ENCODE data around the gene F2R. TPM values are rescaled to one million over a fixed set of nuclear protein-coding genes. Genes with fewer than 3 reads are reported as not detected.
"Not testable (repeated sequence)": the region's sequence is repeated elsewhere in the genome, so short reads cannot be mapped to it uniquely, and the experiment has no call there.

Gene F2R
- total and polyA plus RNA-seq, 5 experiments from 2014 or later: 0.65 to 37.3 (median 1.2) TPM

- no peak for DNase-seq
- Mint-ChIP-seq H3K27ac (peak overlapping the region in 1 of 10 donors; percentile 20), H3K4me3 (no peak overlapping the region), H3K36me3 (peaks cover 3 to 22% (median 20%) of the 10 kb centered on the region in 3 donors), H3K4me1 (peaks cover 0 to 3% (median 0%) of the 10 kb centered on the region in 4 donors), H3K27me3 (peaks cover 0 to 4% (median 0%) of the 10 kb centered on the region in 5 donors), H3K9me3 (peaks cover 6 to 32% (median 22%) of the 10 kb centered on the region in 9 donors)
- POLR2A ChIA-PET: no interaction called here
- no peak for ATAC-seq
These were observed 13.7 kb downstream of the F2R start for GRCh38 chr5:76729373-76730290.

- Mint-ChIP-seq H3K4me1 (peaks cover 0 to 20% (median 4%) of the 10 kb centered on the region in 4 donors), H3K27me3 (peaks cover 0 to 4% (median 0%) of the 10 kb centered on the region in 5 donors), H3K4me3 (peak overlapping the region in 3 of 10 donors; percentile 22 to 69 (median 27)), H3K9me3 (peaks cover 6 to 32% (median 22%) of the 10 kb centered on the region in 9 donors), H3K36me3 (peaks cover 3 to 22% (median 20%) of the 10 kb centered on the region in 3 donors), H3K27ac (peak overlapping the region in 7 of 10 donors; percentile 24 to 94 (median 63))
- DNase-seq (no peak), ATAC-seq (peak in 1 of 2 donors; percentile 14)
- POLR2A ChIA-PET: no interaction called here
These were observed 16.6 kb downstream of the F2R start for GRCh38 chr5:76732405-76733048.

- POLR2A ChIA-PET: no interaction called here
These were observed 17.1 kb downstream of the F2R start for GRCh38 chr5:76733049-76733417.

GRCh38 chr5:76735762-76736545 lies 20.0 kb downstream of the F2R start:
- H3K4me1 Mint-ChIP-seq: peaks cover 6 to 42% (median 17%) of the 10 kb centered on the region in 4 donors
- no peak for ATAC-seq
- H3K4me3 Mint-ChIP-seq: no peak overlapping the region
- peaks cover 0 to 5% (median 0%) of the 10 kb centered on the region in 9 donors for H3K9me3 Mint-ChIP-seq
- POLR2A ChIA-PET: interaction anchor here (0.7 kb wide), 1 partner anchor 409 kb away, joined by 4 read pairs; no protein-coding TSS in a partner anchor
- H3K36me3 Mint-ChIP-seq: peaks cover 0 to 2% (median under 1%) of the 10 kb centered on the region in 3 donors
- DNase-seq: no peak
- peaks cover 0 to 4% (median 0%) of the 10 kb centered on the region in 5 donors for H3K27me3 Mint-ChIP-seq
- peak overlapping the region in 6 of 10 donors; percentile 42 to 91 (median 58) for H3K27ac Mint-ChIP-seq

More at GRCh38 chr5:76733049-76733417, 17.1 kb downstream of the F2R start:
- H3K27me3 Mint-ChIP-seq: peaks cover 0 to 4% (median 0%) of the 10 kb centered on the region in 5 donors
- H3K36me3 Mint-ChIP-seq: peaks cover 3 to 22% (median 20%) of the 10 kb centered on the region in 3 donors
- DNase-seq (peak in 3 of 10 donors; percentile 4 to 46 (median 7)), ATAC-seq (peak; percentile 44 to 61)
- H3K4me1 Mint-ChIP-seq: peaks cover 0 to 24% (median 5%) of the 10 kb centered on the region in 4 donors
- H3K9me3 Mint-ChIP-seq: peaks cover 6 to 29% (median 22%) of the 10 kb centered on the region in 9 donors
- H3K27ac Mint-ChIP-seq: peak overlapping the region in 7 of 10 donors; percentile 24 to 94 (median 57)
- peak overlapping the region in 4 of 10 donors; percentile 2 to 69 (median 24) for H3K4me3 Mint-ChIP-seq

- POLR2A ChIA-PET: interaction anchor here (0.5 to 0.7 kb wide), 2 partner anchors 38 to 408 kb away, joined by 3 to 4 read pairs; no protein-coding TSS in a partner anchor
- H3K36me3 Mint-ChIP-seq: no peaks in the 10 kb centered on the region
- peaks cover 0 to 4% (median 0%) of the 10 kb centered on the region in 5 donors for H3K27me3 Mint-ChIP-seq
- ATAC-seq (no peak), DNase-seq (no peak)
- H3K9me3 Mint-ChIP-seq: peaks cover 0 to 2% (median 0%) of the 10 kb centered on the region in 9 donors
- peak overlapping the region in 3 of 10 donors; percentile 5 to 62 (median 22) for H3K4me3 Mint-ChIP-seq
- H3K4me1 Mint-ChIP-seq: peaks cover 6 to 45% (median 17%) of the 10 kb centered on the region in 4 donors
- H3K27ac Mint-ChIP-seq: peak overlapping the region in 6 of 10 donors; percentile 0 to 94 (median 41)
These were observed 21.0 kb downstream of the F2R start for GRCh38 chr5:76736679-76737556.

GRCh38 chr5:76737846-76738245 lies 21.9 kb downstream of the F2R start:
- Mint-ChIP-seq H3K4me1 (peaks cover 6 to 45% (median 17%) of the 10 kb centered on the region in 4 donors), H3K4me3 (no peak overlapping the region), H3K27ac (peak overlapping the region in 8 of 10 donors; percentile 19 to 98 (median 94)), H3K27me3 (peaks cover 0 to 4% (median 0%) of the 10 kb centered on the region in 5 donors), H3K36me3 (no peaks in the 10 kb centered on the region), H3K9me3 (peaks cover 0 to 2% (median 0%) of the 10 kb centered on the region in 9 donors)
- DNase-seq (no peak), ATAC-seq (no peak)
- POLR2A ChIA-PET: interaction anchor here (0.5 to 1.7 kb wide), 2 partner anchors 11 to 37 kb away, joined by 3 to 6 read pairs; no protein-coding TSS in a partner anchor

- DNase-seq, H3K36me3 Mint-ChIP-seq, POLR2A ChIA-PET, ATAC-seq, H3K9me3 Mint-ChIP-seq, H3K27me3 Mint-ChIP-seq, H3K4me3 Mint-ChIP-seq: not testable (repeated sequence)
- Mint-ChIP-seq H3K27ac (peak overlapping the region in 6 of 10 donors; percentile 0 to 68 (median 34)), H3K4me1 (peaks cover 6 to 31% (median 16%) of the 10 kb centered on the region in 4 donors)
These were observed 25.6 kb downstream of the F2R start for GRCh38 chr5:76741506-76741905.

GRCh38 chr5:76742583-76742982 lies 26.7 kb downstream of the F2R start:
- POLR2A ChIA-PET: no interaction called here
- DNase-seq: no peak

GRCh38 chr5:76744632-76745031 lies 28.7 kb downstream of the F2R start:
- Mint-ChIP-seq H3K4me1 (peaks cover 0 to 5% (median 0%) of the 10 kb centered on the region in 4 donors), H3K27ac (no peak overlapping the region), H3K9me3 (no peaks in the 10 kb centered on the region), H3K36me3 (no peaks in the 10 kb centered on the region), H3K4me3 (no peak overlapping the region), H3K27me3 (peaks cover 0 to 10% (median 4%) of the 10 kb centered on the region in 5 donors)
- no peak for DNase-seq
- POLR2A ChIA-PET: no interaction called here
- ATAC-seq: no peak

More at GRCh38 chr5:76742583-76742982, 26.7 kb downstream of the F2R start:
- Mint-ChIP-seq H3K4me3 (no peak overlapping the region), H3K9me3 (no peaks in the 10 kb centered on the region), H3K27ac (peak overlapping the region in 2 of 10 donors; percentile 31 to 34), H3K27me3 (no peaks in the 10 kb centered on the region), H3K4me1 (peaks cover 6 to 24% (median 13%) of the 10 kb centered on the region in 4 donors), H3K36me3 (no peaks in the 10 kb centered on the region)
- no peak for ATAC-seq

GRCh38 chr5:76745670-76746069 lies 29.7 kb downstream of the F2R start:
- POLR2A ChIA-PET: no interaction called here

GRCh38 chr5:76746677-76747076 lies 30.8 kb downstream of the F2R start:
- Mint-ChIP-seq H3K36me3 (no peaks in the 10 kb centered on the region), H3K27ac (no peak overlapping the region), H3K27me3 (peaks cover 0 to 10% (median 4%) of the 10 kb centered on the region in 5 donors), H3K9me3 (no peaks in the 10 kb centered on the region), H3K4me3 (no peak overlapping the region), H3K4me1 (no peaks in the 10 kb centered on the region)
- no peak for DNase-seq
- POLR2A ChIA-PET: no interaction called here
- no peak for ATAC-seq

More at GRCh38 chr5:76745670-76746069, 29.7 kb downstream of the F2R start:
- Mint-ChIP-seq H3K36me3 (no peaks in the 10 kb centered on the region), H3K9me3 (no peaks in the 10 kb centered on the region), H3K27ac (no peak overlapping the region), H3K27me3 (peaks cover 0 to 10% (median 4%) of the 10 kb centered on the region in 5 donors), H3K4me1 (peaks cover 0 to 2% (median 0%) of the 10 kb centered on the region in 4 donors), H3K4me3 (no peak overlapping the region)
- ATAC-seq (no peak), DNase-seq (no peak)

Measured in naive thymus-derived CD8-positive, alpha-beta T cell (primary cell).